K562 (cell line): ENCODE measurements around the gene PNMA5. TPM values are rescaled to one million over a fixed set of nuclear protein-coding genes. Genes with fewer than 3 reads are reported as not detected.

Experiments
- ATAC-seq: fragments of 200-7000 bp; cut with Tn5 transposase; 3 replicates; pipeline ENCODE4 v1.9.1; 2020; ENCODE audit warnings: moderate library complexity
- BruUV-seq: library from RNA; stranded (reverse); fragments of 400-500 nt; replicated peaks from 2 replicates; lab custom pipeline; 2021; lab: Mats Ljungman, UMichigan
- CTCF ChIA-PET: fragments of 300-600 bp; formaldehyde crosslinking; extraction: SDS; loops from one replicate; lab custom pipeline; 2021; ENCODE audit warnings: low intra/inter-chr PET ratio; lab: Yijun Ruan, JAX
- POLR2A ChIA-PET: fragments of 300-600, 350-650 bp; sonication (Branson Sonifier 250); formaldehyde crosslinking; extraction: SDS; loops from one replicate; lab custom pipeline; 2021; ENCODE audit warnings: antibody characterized with exemption, inconsistent platforms; lab: Yijun Ruan, JAX
- DNase-seq, 4 experiments: peaks; one replicate each; pipeline versions ENCODE4 v3.0.0 to v3.0.0-alpha.2; 2011 to 2018; ENCODE audit warnings: low spot score in 3 of 4, mixed read lengths in 3 of 4; ENCODE audit errors: extremely low read depth in 1 of 4
- FAIRE-seq: peaks from 2 replicates; lab custom pipeline; 2011; peaks lifted over from hg19 to GRCh38; lab: Jason Lieb, UNC
- H2AFZ ChIP-seq: 2 replicates; pipeline ENCODE4 v1.6.0; 2011; ENCODE audit warnings: low read depth, low read length, control low read depth, inconsistent platforms
- H3K27ac ChIP-seq: fragments of 200-600 bp; 3 replicates; pipeline ENCODE4 v1.8.0; 2011; ENCODE audit warnings: low read depth, mild to moderate bottlenecking, control low read depth, inconsistent platforms, low read length, moderate library complexity, mixed read lengths; ENCODE audit errors: extremely low read depth
- H3K27me3 ChIP-seq, 2 experiments: fragments of 300-600 bp in 1 of 2; 2 replicates in 1 of 2; 3 replicates in 1 of 2; pipeline versions ENCODE4 v1.6.0 to v1.8.0; 2011; ENCODE audit warnings: inconsistent platforms in 2 of 2, low read length in 2 of 2, mild to moderate bottlenecking in 1 of 2, mixed read lengths in 1 of 2, moderate library complexity in 1 of 2; ENCODE audit not compliant: control insufficient read depth in 2 of 2, insufficient read depth in 2 of 2
- H3K36me3 ChIP-seq: fragments of 300-600 bp; 3 replicates; pipeline ENCODE4 v1.8.0; 2011; ENCODE audit warnings: mild to moderate bottlenecking, low read length, inconsistent platforms; ENCODE audit not compliant: control insufficient read depth, insufficient read depth
- H3K4me1 ChIP-seq, 2 experiments: fragments of 200-600 bp in 1 of 2; replicated peaks in 1 of 2; 2 replicates in 1 of 2; 3 replicates in 1 of 2; pipeline versions ENCODE4 v1.5.1 to v1.8.0; 2011; ENCODE audit warnings: inconsistent platforms in 2 of 2, low read length in 2 of 2, mild to moderate bottlenecking in 1 of 2, mixed read lengths in 1 of 2, moderate library complexity in 1 of 2; ENCODE audit not compliant: control insufficient read depth in 2 of 2, insufficient read depth in 2 of 2
- H3K4me2 ChIP-seq: 2 replicates; pipeline ENCODE4 v1.6.1; 2011; ENCODE audit warnings: low read length, control low read depth, inconsistent platforms, mixed read lengths; ENCODE audit not compliant: insufficient read depth
- H3K4me3 ChIP-seq: fragments of 200-600 bp; sonication (generic), shearing (Covaris generic); 2 replicates; pipeline ENCODE4 v1.5.1; 2016; ENCODE audit warnings: control low read depth, inconsistent platforms
- H3K79me2 ChIP-seq: fragments of 200-600 bp; 3 replicates; pipeline ENCODE4 v1.8.0; 2011; ENCODE audit warnings: low read length, inconsistent platforms; ENCODE audit not compliant: control insufficient read depth, insufficient read depth
- H3K9ac ChIP-seq, 2 experiments: 2 replicates each; pipeline versions ENCODE4 v1.6.0 to v1.6.1; 2011; ENCODE audit warnings: low read depth in 2 of 2, low read length in 2 of 2, control low read depth in 1 of 2, inconsistent platforms in 1 of 2, mild to moderate bottlenecking in 1 of 2, mixed read lengths in 1 of 2; ENCODE audit not compliant: insufficient read depth in 1 of 2
- H3K9me1 ChIP-seq: one replicate; pipeline ENCODE4 v1.6.0; 2011; ENCODE audit warnings: inconsistent platforms, mild to moderate bottlenecking, low read length, moderate library complexity; ENCODE audit not compliant: control insufficient read depth, insufficient read depth
- H3K9me3 ChIP-seq: replicated peaks from 2 replicates; pipeline ENCODE4 v1.5.1; 2011; ENCODE audit warnings: low read depth, low read length, inconsistent platforms; ENCODE audit not compliant: control insufficient read depth, insufficient read depth
- H4K20me1 ChIP-seq: replicated peaks from 2 replicates; pipeline ENCODE4 v1.6.1; 2011; ENCODE audit warnings: low read length, inconsistent platforms, mixed read lengths; ENCODE audit not compliant: control insufficient read depth, insufficient read depth
- BCLAF1 ChIP-seq, 2 experiments: fragments of 450-650 bp in 1 of 2; IDR thresholded peaks; 2 replicates each; pipeline ENCODE4 v1.6.1; 2011 to 2017; ENCODE audit warnings: low read depth in 2 of 2, antibody characterized with exemption in 1 of 2, borderline replicate concordance in 1 of 2, low read length in 1 of 2, mild to moderate bottlenecking in 1 of 2, mixed read lengths in 1 of 2; ENCODE audit not compliant: control insufficient read depth in 1 of 2
- GABPA ChIP-seq: fragments of 200-800 bp; sonication (Bioruptor generic); conservative IDR thresholded peaks from 2 replicates; pipeline ENCODE4 v1.6.1; 2016; ENCODE audit warnings: low read depth, missing genetic modification characterization, missing compliant biosample characterization
- IRF2 ChIP-seq: sonication (generic); formaldehyde crosslinking; IDR thresholded peaks from 2 replicates; pipeline ENCODE4 v1.8.1; 2022; ENCODE audit warnings: mild to moderate bottlenecking, missing genetic modification reagents
- NONO ChIP-seq, 2 experiments: fragments of 200-400 bp in 1 of 2; fragments of 450-650 bp in 1 of 2; formaldehyde crosslinking in 1 of 2; IDR thresholded peaks; 2 replicates each; pipeline ENCODE4 v1.6.1; 2017; ENCODE audit warnings: low read depth in 2 of 2, mild to moderate bottlenecking in 2 of 2, moderate library complexity in 2 of 2, low read length in 1 of 2
- SLC30A9 ChIP-seq: fragments of 250-450 bp; sonication (Bioruptor Pico); IDR thresholded peaks from 2 replicates; pipeline ENCODE4 v1.8.0; 2022; ENCODE audit warnings: mild to moderate bottlenecking, moderate library complexity
- ZEB2 ChIP-seq: fragments of 450-650 bp; IDR thresholded peaks from 2 replicates; pipeline ENCODE4 v1.6.1; 2016
- ZNF76 ChIP-seq: fragments of 250-450 bp; sonication (Bioruptor Pico); IDR thresholded peaks from 2 replicates; pipeline ENCODE4 v1.4.0; 2020; ENCODE audit warnings: mild to moderate bottlenecking, moderate library complexity, borderline replicate concordance
- ZNF830 ChIP-seq: fragments of 250-450 bp; sonication (Bioruptor Pico); IDR thresholded peaks from 2 replicates; pipeline ENCODE4 v1.5.0; 2021; ENCODE audit warnings: mild to moderate bottlenecking
- WGBS: fragments of 100-300 bp; shearing (Covaris generic); methylation state at CpG from one replicate; pipeline ENCODE4 v1.1.6; 2016; ENCODE audit warnings: low coverage, mixed read lengths; ENCODE audit not compliant: insufficient coverage; ENCODE audit errors: missing lambda C conversion rate; 5-methylcytosine and 5-hydroxymethylcytosine counted together
- in situ Hi-C: fragments of 300-500 bp; cut with MboI; formaldehyde crosslinking; loops from 4 replicates; pipeline ENCODE4 v1.15.0; 2018; ENCODE audit warnings: inconsistent platforms, mixed read lengths
- intact Hi-C: fragments of 100-400 bp; cut with micrococcal nuclease; formaldehyde crosslinking; loops from 2 replicates; pipeline ENCODE4 v1.14.2; 2022
- polyA plus RNA-seq, 8 experiments: library from polyadenylated mRNA; depleted of rRNA in 4 of 8; stranded (reverse) in 5 of 8; unstranded in 3 of 8; fragments of >200 nt; fragmentation: Nextera tagmentation in 2 of 8; fragmentation: Illumina TruSeq in 1 of 8; extraction: Ambion mirVana in 2 of 8; extraction: Trizol in 1 of 8; gene quantifications; 2 replicates each; pipeline versions ENCODE4 v1.2.1 to v1.2.3, GENCODE V29; 2011 to 2014; ENCODE audit warnings: inconsistent platforms in 1 of 8, missing spikeins in 1 of 8
- total RNA-seq, 7 experiments: library from RNA; depleted of rRNA in 6 of 7; stranded (reverse); fragments of >200 nt in 6 of 7; fragmentation: Illumina TruSeq in 2 of 7; extraction: Trizol in 2 of 7; gene quantifications; 2 replicates each; pipeline versions ENCODE4 v1.2.1 to v1.2.3, GENCODE V29; 2011 to 2021; ENCODE audit warnings: low replicate concordance in 1 of 7
- TF ChIP-seq, protein P1 (sequence below): fragments of 450-650 bp; conservative IDR thresholded peaks from 2 replicates; pipeline ENCODE4 v1.6.1; 2016; ENCODE audit warnings: missing genetic modification characterization, low read depth, mild to moderate bottlenecking, control low read depth, missing compliant biosample characterization

The PNMA5 gene
- total and polyA plus RNA-seq, 9 of the 15 experiments (the other 6 are each of a cell fraction or from before 2014, with no cell fraction given) = 0.03 to 0.20 (median 0.07) TPM; not detected in 3

GRCh38 chrX:152968193-152968592 is 25.7 kb downstream of the PNMA5 start:
- Histone ChIP-seq H3K9ac (no peak overlapping the region), H3K27me3 (peaks cover 4 to 31% of the 10 kb centered on the region in 2 experiments; a peak in 4 of 5 replicates), H3K4me1 (no peaks in the 10 kb centered on the region), H3K9me3 (no peaks in the 10 kb centered on the region), H4K20me1 (no peaks in the 10 kb centered on the region), H3K36me3 (no peaks in the 10 kb centered on the region), H3K4me2 (no peak overlapping the region), H2AFZ (no peak overlapping the region), H3K79me2 (no peaks in the 10 kb centered on the region), H3K27ac (no peak overlapping the region), H3K9me1 (no peaks in the 10 kb centered on the region), H3K4me3 (no peak overlapping the region)
- ChIA-PET POLR2A (interaction anchor here (0.6 kb wide), 1 partner anchor 31 kb away, joined by 3 read pairs; no protein-coding TSS in a partner anchor), CTCF (no interaction called here)
- no peak for FAIRE-seq
- intact Hi-C loops (no loop called here), in situ Hi-C loops (loop anchor here (25.0 kb wide), 1 partner anchor 294 kb away; a partner anchor contains a TSS)
- DNase-seq = no peak
- no TSS peak for BruUV-seq
- WGBS = 0% methylated on average over 2 of the region's 2 CpGs
- ATAC-seq = no peak
- TF ChIP-seq GABPA (tag) = no peak
- TF ChIP-seq NONO (IDR thresholded peaks at IDR 0.05; ENCODE audit: low read depth in 2 of 2, low read length in 1 of 2) = no peak
- no peak for TF ChIP-seq ZNF76 (CRISPR knock-in tag)
- TF ChIP-seq IRF2 (CRISPR knock-in tag) = no peak
- TF ChIP-seq, protein P1, sequence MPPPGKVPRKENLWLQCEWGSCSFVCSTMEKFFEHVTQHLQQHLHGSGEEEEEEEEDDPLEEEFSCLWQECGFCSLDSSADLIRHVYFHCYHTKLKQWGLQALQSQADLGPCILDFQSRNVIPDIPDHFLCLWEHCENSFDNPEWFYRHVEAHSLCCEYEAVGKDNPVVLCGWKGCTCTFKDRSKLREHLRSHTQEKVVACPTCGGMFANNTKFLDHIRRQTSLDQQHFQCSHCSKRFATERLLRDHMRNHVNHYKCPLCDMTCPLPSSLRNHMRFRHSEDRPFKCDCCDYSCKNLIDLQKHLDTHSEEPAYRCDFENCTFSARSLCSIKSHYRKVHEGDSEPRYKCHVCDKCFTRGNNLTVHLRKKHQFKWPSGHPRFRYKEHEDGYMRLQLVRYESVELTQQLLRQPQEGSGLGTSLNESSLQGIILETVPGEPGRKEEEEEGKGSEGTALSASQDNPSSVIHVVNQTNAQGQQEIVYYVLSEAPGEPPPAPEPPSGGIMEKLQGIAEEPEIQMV = no peak
- no peak for TF ChIP-seq ZNF830 (CRISPR knock-in tag)
- TF ChIP-seq BCLAF1 (IDR thresholded peaks at IDR 0.05; ENCODE audit: borderline replicate concordance in 1 of 2, control insufficient read depth in 1 of 2, low read depth in 2 of 2, low read length in 1 of 2) = no peak
- TF ChIP-seq ZEB2 = no peak
- TF ChIP-seq SLC30A9 (CRISPR knock-in tag) = no peak
